Effector memory CD4-positive, alpha-beta T cell (primary cell): ENCODE data around the gene FNDC3A.
A peak's percentile ranks its signal among the peaks of the same experiment; 100 is the strongest.

ENCODE experiments used
- DNase-seq, 3 donors: peaks; one replicate each; pipeline ENCODE4 v3.0.0-alpha.2; 2020
- H3K27ac ChIP-seq: 2 replicates; pipeline ENCODE4 v1.7.0; 2013; ENCODE audit warnings: mild to moderate bottlenecking, low read length, moderate library complexity; ENCODE audit not compliant: insufficient read depth, poor library complexity, severe bottlenecking
- H3K27me3 ChIP-seq: replicated peaks from 2 replicates; pipeline ENCODE4 v1.7.0; 2013; ENCODE audit warnings: mild to moderate bottlenecking, low read length; ENCODE audit not compliant: insufficient read depth, control insufficient read depth, poor library complexity, severe bottlenecking
- H3K36me3 ChIP-seq: 2 replicates; pipeline ENCODE4 v1.7.0; 2013; ENCODE audit warnings: mild to moderate bottlenecking, low read length, moderate library complexity; ENCODE audit not compliant: control insufficient read depth, insufficient read depth
- H3K4me1 ChIP-seq: 2 replicates; pipeline ENCODE4 v1.7.0; 2013; ENCODE audit warnings: low read length, mild to moderate bottlenecking; ENCODE audit not compliant: control insufficient read depth, insufficient read depth, poor library complexity, severe bottlenecking
- H3K4me3 ChIP-seq: 2 replicates; pipeline ENCODE4 v1.7.0; 2013; ENCODE audit warnings: low read length, low read depth, mild to moderate bottlenecking; ENCODE audit not compliant: insufficient read depth, poor library complexity, severe bottlenecking
- H3K9me3 ChIP-seq: 2 replicates; pipeline ENCODE4 v1.7.0; 2013; ENCODE audit warnings: mild to moderate bottlenecking, low read length, moderate library complexity; ENCODE audit not compliant: control insufficient read depth

Gene FNDC3A

GRCh38 chr13:48975101-48975855 is 434 bp upstream of the FNDC3A start:
- Histone ChIP-seq H3K4me3 (peak overlapping the region; percentile 88), H3K9me3 (no peaks in the 10 kb centered on the region), H3K27ac (peak overlapping the region; percentile 94), H3K27me3 (no peaks in the 10 kb centered on the region), H3K36me3 (no peaks in the 10 kb centered on the region), H3K4me1 (peaks cover 9% of the 10 kb centered on the region)
- peak in 2 of 3 donors; percentile 6 to 21 for DNase-seq

- Histone ChIP-seq H3K9me3 (no peaks in the 10 kb centered on the region), H3K27me3 (no peaks in the 10 kb centered on the region), H3K4me1 (peaks cover 9% of the 10 kb centered on the region), H3K27ac (peak overlapping the region; percentile 94), H3K4me3 (peak overlapping the region; percentile 88), H3K36me3 (no peaks in the 10 kb centered on the region)
- DNase-seq: peak in 2 of 3 donors; percentile 63 to 73
Measured at GRCh38 chr13:48976576-48977285, 1.0 kb downstream of the FNDC3A start.

GRCh38 chr13:48977286-48977625 is 1.5 kb downstream of the FNDC3A start:
- Histone ChIP-seq H3K36me3 (no peaks in the 10 kb centered on the region), H3K4me1 (peaks cover 9% of the 10 kb centered on the region), H3K9me3 (no peaks in the 10 kb centered on the region), H3K4me3 (peak overlapping the region; percentile 88), H3K27me3 (no peaks in the 10 kb centered on the region), H3K27ac (no peak overlapping the region)
- no peak for DNase-seq

- DNase-seq: no peak
- Histone ChIP-seq H3K9me3 (no peaks in the 10 kb centered on the region), H3K36me3 (no peaks in the 10 kb centered on the region), H3K27me3 (no peaks in the 10 kb centered on the region), H3K27ac (no peak overlapping the region), H3K4me3 (peak overlapping the region; percentile 88), H3K4me1 (peaks cover 9% of the 10 kb centered on the region)
Measured at GRCh38 chr13:48977973-48978372, 2.3 kb downstream of the FNDC3A start.

GRCh38 chr13:48978942-48979601 is 3.4 kb downstream of the FNDC3A start:
- Histone ChIP-seq H3K4me1 (peaks cover 9% of the 10 kb centered on the region), H3K36me3 (no peaks in the 10 kb centered on the region), H3K4me3 (no peak overlapping the region), H3K9me3 (no peaks in the 10 kb centered on the region), H3K27ac (no peak overlapping the region), H3K27me3 (no peaks in the 10 kb centered on the region)
- DNase-seq: no peak

- no peak overlapping the region for H3K27ac ChIP-seq
- no peak for DNase-seq
- no peaks in the 10 kb centered on the region for H3K36me3 ChIP-seq
- no peaks in the 10 kb centered on the region for H3K27me3 ChIP-seq
- H3K4me3 ChIP-seq: no peak overlapping the region
- no peaks in the 10 kb centered on the region for H3K9me3 ChIP-seq
- peaks cover 9% of the 10 kb centered on the region for H3K4me1 ChIP-seq
Measured at GRCh38 chr13:48979892-48980291, 4.2 kb downstream of the FNDC3A start.

- DNase-seq: no peak
- no peaks in the 10 kb centered on the region for H3K9me3 ChIP-seq
- H3K27ac ChIP-seq: no peak overlapping the region
- peaks cover 3% of the 10 kb centered on the region for H3K4me1 ChIP-seq
- H3K36me3 ChIP-seq: no peaks in the 10 kb centered on the region
- H3K27me3 ChIP-seq: no peaks in the 10 kb centered on the region
- no peak overlapping the region for H3K4me3 ChIP-seq
Measured at GRCh38 chr13:48983331-48983730, 7.6 kb downstream of the FNDC3A start.

- Histone ChIP-seq H3K27me3 (no peaks in the 10 kb centered on the region), H3K36me3 (no peaks in the 10 kb centered on the region), H3K27ac (no peak overlapping the region), H3K4me1 (no peaks in the 10 kb centered on the region), H3K4me3 (no peak overlapping the region), H3K9me3 (no peaks in the 10 kb centered on the region)
- DNase-seq: no peak
Measured at GRCh38 chr13:48985756-48986155, 10.0 kb downstream of the FNDC3A start.

- Histone ChIP-seq H3K9me3 (no peaks in the 10 kb centered on the region), H3K36me3 (no peaks in the 10 kb centered on the region), H3K27me3 (no peaks in the 10 kb centered on the region), H3K4me1 (no peaks in the 10 kb centered on the region), H3K27ac (no peak overlapping the region), H3K4me3 (no peak overlapping the region)
- no peak for DNase-seq
Measured at GRCh38 chr13:48990900-48991299, 15.2 kb downstream of the FNDC3A start.

GRCh38 chr13:48993150-48993549 is 17.4 kb downstream of the FNDC3A start:
- Histone ChIP-seq H3K27ac (no peak overlapping the region), H3K9me3 (no peaks in the 10 kb centered on the region), H3K4me1 (no peaks in the 10 kb centered on the region), H3K4me3 (no peak overlapping the region), H3K27me3 (no peaks in the 10 kb centered on the region), H3K36me3 (no peaks in the 10 kb centered on the region)
- DNase-seq: no peak
